ENCODE results near the gene FBXO46.

Gene FBXO46

GRCh38 chr19:45730368-45731288 is at the start of gene FBXO46:
FBXO46 (minus strand) TSS chr19:45730896; CDS start chr19:45713495, 17,401 bp downstream.
- DNase-seq: peak; percentile 95

- DNase-seq: no peak
Measured at GRCh38 chr19:45780146-45780447, 49.4 kb upstream of the FBXO46 start.

- DNase-seq: no peak
Measured at GRCh38 chr19:45779231-45780145, 48.8 kb upstream of the FBXO46 start.

- no peak for DNase-seq
Measured at GRCh38 chr19:45778010-45778661, 47.4 kb upstream of the FBXO46 start.

- no peak for DNase-seq
Measured at GRCh38 chr19:45777395-45777961, 46.8 kb upstream of the FBXO46 start.

- DNase-seq: no peak
Measured at GRCh38 chr19:45774765-45775164, 44.1 kb upstream of the FBXO46 start.

- DNase-seq: no peak
Measured at GRCh38 chr19:45773384-45773783, 42.7 kb upstream of the FBXO46 start.

- DNase-seq: no peak
Measured at GRCh38 chr19:45772912-45773311, 42.2 kb upstream of the FBXO46 start.

- no peak for DNase-seq
Measured at GRCh38 chr19:45772130-45772840, 41.6 kb upstream of the FBXO46 start.

- DNase-seq: no peak
Measured at GRCh38 chr19:45771311-45771933, 40.7 kb upstream of the FBXO46 start.

GRCh38 chr19:45770192-45771101 is 39.8 kb upstream of the FBXO46 start:
- peak; percentile 35 for DNase-seq

GRCh38 chr19:45769821-45770191 is 39.1 kb upstream of the FBXO46 start:
- DNase-seq: no peak

GRCh38 chr19:45768984-45769782 is 38.5 kb upstream of the FBXO46 start, which contains the start of gene SIX5:
SIX5 (minus strand) TSS chr19:45769252; CDS start chr19:45768844, 408 bp downstream.
- peak; percentile 92 for DNase-seq

GRCh38 chr19:45768655-45768983 is 37.9 kb upstream of the FBXO46 start:
- peak; percentile 17 for DNase-seq

GRCh38 chr19:45767881-45768654 is 37.4 kb upstream of the FBXO46 start:
- no peak for DNase-seq

- DNase-seq: no peak
Measured at GRCh38 chr19:45767410-45767880, 36.7 kb upstream of the FBXO46 start.

GRCh38 chr19:45766869-45767346 is 36.2 kb upstream of the FBXO46 start:
- no peak for DNase-seq

- DNase-seq: no peak
Measured at GRCh38 chr19:45766296-45766868, 35.7 kb upstream of the FBXO46 start.

Measured in GF-D8 (cell line).